Epithelial cell of proximal tubule (primary cell): ENCODE data around the gene ATF7. TPM values are rescaled to one million over a fixed set of nuclear protein-coding genes. Genes with fewer than 3 reads are reported as not detected.

ENCODE experiments used
- DNase-seq: peaks from one replicate; pipeline ENCODE4 v3.0.0-alpha.2; 2011; ENCODE audit warnings: low read depth
- H3K4me3 ChIP-seq: 2 replicates; pipeline ENCODE4 v1.5.1; 2011; ENCODE audit warnings: low read depth, mild to moderate bottlenecking, low read length
- CTCF ChIP-seq: conservative IDR thresholded peaks from 2 replicates; pipeline ENCODE4 v1.5.1; 2012; ENCODE audit warnings: low read depth, mild to moderate bottlenecking, low read length
- total RNA-seq: library from RNA; depleted of rRNA; stranded (reverse); fragments of >200 nt; gene quantifications from 2 replicates; pipeline ENCODE4 v1.2.3, GENCODE V29; 2015

The ATF7 gene
- total RNA-seq, 1 donor from 2014 or later: 9.2 TPM

GRCh38 chr12:53515291-53515680, 110.9 kb downstream of the ATF7 start:
- TF ChIP-seq CTCF: no peak
- no peak overlapping the region for H3K4me3 ChIP-seq
- no peak for DNase-seq

GRCh38 chr12:53514628-53515290, 111.4 kb downstream of the ATF7 start:
- no peak overlapping the region for H3K4me3 ChIP-seq
- no peak for TF ChIP-seq CTCF
- no peak for DNase-seq

- no peak for DNase-seq
- H3K4me3 ChIP-seq: no peak overlapping the region
- no peak for TF ChIP-seq CTCF
These were observed 112.3 kb downstream of the ATF7 start for GRCh38 chr12:53513712-53514410.

GRCh38 chr12:53510181-53510812, 115.9 kb downstream of the ATF7 start:
- no peak for TF ChIP-seq CTCF
- no peak for DNase-seq

GRCh38 chr12:53508534-53509170, 117.5 kb downstream of the ATF7 start:
- H3K4me3 ChIP-seq: no peak overlapping the region
- no peak for DNase-seq
- TF ChIP-seq CTCF: peak; percentile 97

More at GRCh38 chr12:53510181-53510812, 115.9 kb downstream of the ATF7 start:
- H3K4me3 ChIP-seq: no peak overlapping the region

- TF ChIP-seq CTCF: no peak
- no peak for DNase-seq
- no peak overlapping the region for H3K4me3 ChIP-seq
These were observed 118.6 kb downstream of the ATF7 start for GRCh38 chr12:53507603-53507885.
